Esophagus muscularis mucosa (tissue), 3 donors: ENCODE measurements around the gene TBC1D5.

Experiments
- POLR2A ChIP-seq: fragments of 450-650 bp; IDR thresholded peaks from one replicate; pipeline ENCODE4 v1.6.1; 2017; ENCODE audit warnings: antibody characterized with exemption, moderate library complexity, mild to moderate bottlenecking, low read depth
- POLR2AphosphoS5 ChIP-seq, 2 donors: sonication (generic); formaldehyde crosslinking; IDR thresholded peaks; one replicate each; pipeline ENCODE4 v1.6.1; 2017; ENCODE audit warnings: antibody characterized with exemption in 2 of 2
- TF ChIP-seq, protein P1 (sequence below), 3 experiments: fragments of 200-600 bp in 2 of 3; fragments of 450-650 bp in 1 of 3; sonication (generic) in 2 of 3; IDR thresholded peaks; one replicate each; pipeline ENCODE4 v1.5.1; 2017 to 2019; ENCODE audit warnings: antibody characterized with exemption in 3 of 3, mild to moderate bottlenecking in 2 of 3, moderate library complexity in 1 of 3

DNA sequence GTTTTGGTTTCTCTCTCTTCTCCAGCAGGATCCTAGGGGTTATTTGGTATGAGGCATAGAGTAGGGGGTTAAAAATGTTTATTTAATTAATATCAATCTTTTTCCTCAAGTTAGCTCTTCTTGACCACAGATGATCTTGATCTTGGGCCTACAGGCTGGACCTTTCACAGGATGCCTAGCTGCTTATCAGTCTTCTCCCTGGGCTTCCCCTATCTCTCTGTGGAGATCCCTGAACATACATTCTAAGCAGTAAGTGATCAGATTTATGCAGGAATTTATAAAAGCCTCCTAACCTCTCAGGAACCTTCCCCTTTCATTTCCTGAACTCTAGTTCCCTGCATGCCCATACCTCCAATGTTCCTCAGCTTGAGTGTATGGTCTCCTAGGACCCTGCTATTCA lies 428.3 kb downstream of the TBC1D5 start:
- TF ChIP-seq POLR2AphosphoS5 (IDR thresholded peaks at IDR 0.05) (no peak), POLR2A (no peak)
- TF ChIP-seq, protein P1, sequence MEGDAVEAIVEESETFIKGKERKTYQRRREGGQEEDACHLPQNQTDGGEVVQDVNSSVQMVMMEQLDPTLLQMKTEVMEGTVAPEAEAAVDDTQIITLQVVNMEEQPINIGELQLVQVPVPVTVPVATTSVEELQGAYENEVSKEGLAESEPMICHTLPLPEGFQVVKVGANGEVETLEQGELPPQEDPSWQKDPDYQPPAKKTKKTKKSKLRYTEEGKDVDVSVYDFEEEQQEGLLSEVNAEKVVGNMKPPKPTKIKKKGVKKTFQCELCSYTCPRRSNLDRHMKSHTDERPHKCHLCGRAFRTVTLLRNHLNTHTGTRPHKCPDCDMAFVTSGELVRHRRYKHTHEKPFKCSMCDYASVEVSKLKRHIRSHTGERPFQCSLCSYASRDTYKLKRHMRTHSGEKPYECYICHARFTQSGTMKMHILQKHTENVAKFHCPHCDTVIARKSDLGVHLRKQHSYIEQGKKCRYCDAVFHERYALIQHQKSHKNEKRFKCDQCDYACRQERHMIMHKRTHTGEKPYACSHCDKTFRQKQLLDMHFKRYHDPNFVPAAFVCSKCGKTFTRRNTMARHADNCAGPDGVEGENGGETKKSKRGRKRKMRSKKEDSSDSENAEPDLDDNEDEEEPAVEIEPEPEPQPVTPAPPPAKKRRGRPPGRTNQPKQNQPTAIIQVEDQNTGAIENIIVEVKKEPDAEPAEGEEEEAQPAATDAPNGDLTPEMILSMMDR (IDR thresholded peaks at IDR 0.05): no peak
